GM12878 (cell line): Measurements from ENCODE around the gene PRCD. TPM values are rescaled to one million over a fixed set of nuclear protein-coding genes. Genes with fewer than 3 reads are reported as not detected.

Experiments
- ATAC-seq: fragments of 200-7000 bp; cut with Tn5 transposase; 3 replicates; pipeline ENCODE4 v1.9.1; 2020; ENCODE audit warnings: mild to moderate bottlenecking, moderate library complexity
- BruUV-seq: library from RNA; stranded (reverse); fragments of 400-500 nt; replicated peaks from 2 replicates; lab custom pipeline; 2021; lab: Mats Ljungman, UMichigan
- CTCF ChIA-PET: fragments of 300-600 bp; sonication (Branson Sonifier 250); formaldehyde crosslinking; extraction: SDS; loops from one replicate; lab custom pipeline; 2021; ENCODE audit warnings: inconsistent platforms; lab: Yijun Ruan, JAX
- POLR2A ChIA-PET: fragments of 350-600 bp; formaldehyde crosslinking; extraction: SDS; loops from one replicate; lab custom pipeline; 2021; ENCODE audit warnings: inconsistent platforms; lab: Charles Lee
- RAD21 ChIA-PET: fragments of 300-600 bp; sonication (Branson Sonifier 250); formaldehyde crosslinking; loops from one replicate; lab custom pipeline; 2023; ENCODE audit warnings: antibody characterized with exemption; ENCODE audit not compliant: unreplicated experiment; lab: Charles Lee
- SMC1A ChIA-PET: fragments of 300-600 bp; sonication (Branson Sonifier 250); formaldehyde crosslinking; loops from one replicate; lab custom pipeline; 2023; ENCODE audit not compliant: unreplicated experiment, uncharacterized antibody; lab: Charles Lee
- DNase-seq: peaks from one replicate; pipeline ENCODE4 v3.0.0-alpha.2; 2011; ENCODE audit warnings: low read depth, low spot score
- FAIRE-seq: peaks from 3 replicates; lab custom pipeline; 2011; peaks lifted over from hg19 to GRCh38; lab: Jason Lieb, UNC
- H2AFZ ChIP-seq: 2 replicates; pipeline ENCODE4 v1.6.0; 2011; ENCODE audit warnings: low read depth, low read length, control low read depth; ENCODE audit not compliant: control insufficient read depth
- H3K27ac ChIP-seq: 2 replicates; pipeline ENCODE4 v1.5.1; 2011; ENCODE audit warnings: control low read depth; ENCODE audit not compliant: control insufficient read depth, insufficient read depth
- H3K27me3 ChIP-seq, 2 experiments: replicated peaks in 1 of 2; 2 replicates each; pipeline versions ENCODE4 v1.6.0 to v1.6.1; 2011; ENCODE audit warnings: low read length in 1 of 2; ENCODE audit not compliant: control insufficient read depth in 2 of 2, insufficient read depth in 2 of 2
- H3K36me3 ChIP-seq, 2 experiments: 2 replicates each; pipeline ENCODE4 v1.5.1; 2011; ENCODE audit warnings: low read length in 1 of 2; ENCODE audit not compliant: control insufficient read depth in 2 of 2, insufficient read depth in 2 of 2
- H3K4me1 ChIP-seq: 2 replicates; pipeline ENCODE4 v1.6.1; 2011; ENCODE audit warnings: mild to moderate bottlenecking, low read length, moderate library complexity, mixed read lengths; ENCODE audit not compliant: control insufficient read depth, insufficient read depth
- H3K4me2 ChIP-seq: 2 replicates; pipeline ENCODE4 v1.6.0; 2011; ENCODE audit warnings: control low read depth; ENCODE audit not compliant: control insufficient read depth, insufficient read depth
- H3K4me3 ChIP-seq: fragments of 200-600 bp; sonication (generic); 2 replicates; pipeline ENCODE4 v1.5.1; 2016
- H3K79me2 ChIP-seq: 2 replicates; pipeline ENCODE4 v1.6.0; 2011; ENCODE audit warnings: low read length; ENCODE audit not compliant: control insufficient read depth, insufficient read depth
- H3K9ac ChIP-seq: 2 replicates; pipeline ENCODE4 v1.8.0; 2011; ENCODE audit warnings: low read length, control low read depth, mixed read lengths; ENCODE audit not compliant: control insufficient read depth, insufficient read depth
- H3K9me3 ChIP-seq: replicated peaks from 3 replicates; pipeline ENCODE4 v1.5.1; 2011; ENCODE audit warnings: mild to moderate bottlenecking, low read length; ENCODE audit not compliant: control insufficient read depth, insufficient read depth
- H4K20me1 ChIP-seq: 2 replicates; pipeline ENCODE4 v1.6.0; 2011; ENCODE audit not compliant: control insufficient read depth, insufficient read depth
- ASH2L ChIP-seq: fragments of 300-600, 200-600 bp; sonication (generic); IDR thresholded peaks from 2 replicates; pipeline ENCODE4 v1.6.1; 2017; ENCODE audit warnings: low read depth, mild to moderate bottlenecking, borderline replicate concordance
- CHD1 ChIP-seq: IDR thresholded peaks from 2 replicates; pipeline ENCODE4 v1.6.1; 2012; ENCODE audit warnings: low read depth, low read length, improper control_type of control experiment
- CREB1 ChIP-seq: IDR thresholded peaks from 2 replicates; pipeline ENCODE4 v1.6.1; 2012; ENCODE audit warnings: low read depth, mild to moderate bottlenecking, inconsistent platforms
- CTCF ChIP-seq, 3 experiments: IDR thresholded peaks in 2 of 3; conservative IDR thresholded peaks in 1 of 3; 2 replicates each; pipeline ENCODE4 v1.5.1; 2011; ENCODE audit warnings: low read depth in 3 of 3, low read length in 3 of 3, mild to moderate bottlenecking in 3 of 3, control low read depth in 2 of 3, moderate library complexity in 2 of 3, inconsistent platforms in 1 of 3, mixed read lengths in 1 of 3; ENCODE audit not compliant: control insufficient read depth in 2 of 3, insufficient read depth in 1 of 3; ENCODE audit errors: extremely low read depth in 1 of 3
- EGR1 ChIP-seq, 2 experiments: IDR thresholded peaks; 1 replicate in 1 of 2; 2 replicates in 1 of 2; pipeline ENCODE4 v1.6.1; 2011 to 2012; ENCODE audit warnings: low read depth in 2 of 2, low read length in 2 of 2, borderline replicate concordance in 1 of 2, mild to moderate bottlenecking in 1 of 2, moderate library complexity in 1 of 2
- HDAC2 ChIP-seq: fragments of 200-600 bp; sonication (generic); IDR thresholded peaks from 2 replicates; pipeline ENCODE4 v1.6.1; 2017
- JUNB ChIP-seq: IDR thresholded peaks from 2 replicates; pipeline ENCODE4 v1.6.1; 2016; ENCODE audit warnings: antibody characterized with exemption, mild to moderate bottlenecking
- NKRF ChIP-seq: fragments of 450-650 bp; conservative IDR thresholded peaks from 2 replicates; pipeline ENCODE4 v1.6.1; 2017; ENCODE audit warnings: mild to moderate bottlenecking, moderate library complexity
- SMAD5 ChIP-seq: IDR thresholded peaks from 2 replicates; pipeline ENCODE4 v1.6.1; 2016; ENCODE audit warnings: antibody characterized with exemption, low read depth
- SMC3 ChIP-seq: IDR thresholded peaks from 2 replicates; pipeline ENCODE4 v1.6.1; 2011; ENCODE audit warnings: low read length, improper control_type of control experiment, borderline replicate concordance
- SP1 ChIP-seq: IDR thresholded peaks from one replicate; pipeline ENCODE4 v1.6.1; 2011; ENCODE audit warnings: low read depth, low read length
- SPI1 ChIP-seq: IDR thresholded peaks from 2 replicates; pipeline ENCODE4 v1.6.1; 2011; ENCODE audit warnings: low read depth, mild to moderate bottlenecking, low read length, moderate library complexity, borderline replicate concordance; ENCODE audit not compliant: insufficient read depth
- STAT1 ChIP-seq: fragments of 450-650 bp; conservative IDR thresholded peaks from 2 replicates; pipeline ENCODE4 v1.6.1; 2014; ENCODE audit warnings: antibody characterized with exemption, mild to moderate bottlenecking
- STAT3 ChIP-seq: IDR thresholded peaks from 2 replicates; pipeline ENCODE4 v1.6.1; 2011; ENCODE audit warnings: low read depth, low read length, improper control_type of control experiment
- ZBTB33 ChIP-seq: fragments of 450-650 bp; IDR thresholded peaks from 2 replicates; pipeline ENCODE4 v1.6.1; 2017; ENCODE audit warnings: mild to moderate bottlenecking
- WGBS: methylation state at CpG from one replicate; pipeline ENCODE4 v1.1.6; 2016; ENCODE audit warnings: low lambda C conversion rate; ENCODE audit not compliant: insufficient replicate concordance, insufficient coverage; ENCODE audit errors: missing lambda C conversion rate; 5-methylcytosine and 5-hydroxymethylcytosine counted together
- in situ Hi-C: fragments of 300-500 bp; cut with MboI; formaldehyde crosslinking; loops from 9 replicates; pipeline ENCODE4 v1.14.3; 2018; ENCODE audit warnings: mixed read lengths
- intact Hi-C: fragments of 100-400 bp; cut with micrococcal nuclease; formaldehyde crosslinking; loops from one replicate; pipeline ENCODE4 v1.14.2; 2022; ENCODE audit not compliant: unreplicated experiment
- polyA plus RNA-seq, 11 experiments: library from polyadenylated mRNA; depleted of rRNA in 4 of 11; unstranded in 6 of 11; stranded (reverse) in 5 of 11; fragments of >200 nt; fragmentation: Nextera tagmentation in 4 of 11; fragmentation: Illumina TruSeq in 1 of 11; extraction: Ambion mirVana in 4 of 11; extraction: Trizol in 1 of 11; gene quantifications; 1 replicate in 1 of 11; 2 replicates in 10 of 11; pipeline versions ENCODE4 v1.2.1 to v1.2.3, GENCODE V29; 2011 to 2016; ENCODE audit warnings: inconsistent platforms in 2 of 11, missing spikeins in 2 of 11, low read depth in 1 of 11
- total RNA-seq, 4 experiments: library from RNA; depleted of rRNA in 3 of 4; stranded (reverse); fragments of >200 nt in 3 of 4; fragmentation: Illumina TruSeq in 1 of 4; extraction: Trizol in 1 of 4; gene quantifications; 2 replicates each; pipeline versions ENCODE4 v1.2.1 to v1.2.3, GENCODE V29; 2013 to 2021
- TF ChIP-seq, protein P1 (sequence below): fragments of 450-650 bp; IDR thresholded peaks from 2 replicates; pipeline ENCODE4 v1.6.1; 2016; ENCODE audit warnings: mild to moderate bottlenecking

The PRCD gene
- total and polyA plus RNA-seq, 10 of the 15 experiments (the other 5 are each of a cell fraction or from before 2014, with no cell fraction given): 0.18 to 0.95 (median 0.34) TPM; not detected in 4

DNA sequence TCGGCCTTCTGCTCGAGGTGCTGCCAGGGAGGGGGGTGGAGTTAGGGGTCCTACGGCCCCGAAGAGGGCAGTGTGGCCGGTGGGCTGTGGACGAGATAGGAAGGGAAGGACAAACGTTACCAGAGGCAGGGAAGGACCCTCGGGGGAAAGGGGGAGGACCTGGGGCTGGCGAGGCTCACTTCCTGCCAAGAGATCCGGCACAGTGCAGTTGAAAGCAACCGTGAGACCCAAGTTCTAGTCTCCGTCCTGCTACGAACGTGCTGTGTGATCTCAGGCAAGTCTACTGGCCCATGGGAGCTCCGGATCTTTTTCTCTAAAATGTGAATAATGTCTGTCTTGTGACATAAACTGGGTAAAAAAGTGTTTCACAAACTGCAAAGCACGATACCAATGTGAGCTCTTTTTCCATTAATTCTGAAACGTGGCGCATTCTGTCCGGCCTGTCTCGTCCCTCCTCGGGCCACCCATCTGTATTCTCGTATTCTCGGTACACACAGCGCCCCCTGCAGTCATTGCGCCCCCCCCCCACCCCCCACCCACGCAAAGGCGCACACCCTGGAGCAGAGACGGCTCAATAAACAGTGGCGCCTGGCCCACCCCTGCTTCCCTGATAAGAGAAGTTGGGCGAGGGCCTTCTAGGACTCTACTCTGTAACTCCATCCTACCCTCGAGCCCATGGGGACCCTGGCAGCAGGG, 11.2 kb upstream of the PRCD start:
- ChIA-PET CTCF (interaction anchor here (0.6 to 4.0 kb wide), 19 partner anchors 11 to 1354 kb away, joined by 3 to 41 read pairs (median 5); partner anchors contain the start of genes PRCD and ST6GALNAC2), RAD21 (interaction anchor here (0.7 to 2.5 kb wide), 14 partner anchors 16 to 707 kb away, joined by 3 to 20 read pairs (median 4); no protein-coding TSS in a partner anchor), SMC1A (interaction anchor here (0.6 to 2.8 kb wide), 14 partner anchors 14 to 539 kb away, joined by 3 to 16 read pairs (median 3); no protein-coding TSS in a partner anchor), POLR2A (interaction anchor here (0.6 to 2.1 kb wide), 5 partner anchors 22 to 1438 kb away, joined by 3 to 13 read pairs (median 5); no protein-coding TSS in a partner anchor)
- Histone ChIP-seq H4K20me1 (no peaks in the 10 kb centered on the region), H3K27me3 (no peaks in the 10 kb centered on the region), H3K9ac (peak overlapping the region; percentile 53), H3K4me3 (peak overlapping the region; percentile 50; the same call in 1 of the 2 replicates), H2AFZ (peak overlapping the region; percentile 82), H3K9me3 (no peaks in the 10 kb centered on the region), H3K36me3 (no peaks in the 10 kb centered on the region), H3K27ac (peak overlapping the region; percentile 73), H3K79me2 (no peaks in the 10 kb centered on the region), H3K4me2 (peak overlapping the region; percentile 76), H3K4me1 (peaks cover 12% of the 10 kb centered on the region)
- DNase-seq (no peak), ATAC-seq (peak; percentile 38), FAIRE-seq (peak; percentile 18)
- TSS peak; percentile 66 for BruUV-seq
- in situ Hi-C loops (no loop called here), intact Hi-C loops (no loop called here)
- WGBS: 25% methylated on average over 27 of the region's 31 CpGs
- TF ChIP-seq SMAD5 (no peak), CHD1 (no peak), NKRF (no peak), STAT1 (no peak), JUNB (no peak), SMC3 (no peak), STAT3 (no peak), SPI1 (peak; percentile 20; the same call in 1 of the 2 replicates), CTCF (IDR thresholded peaks at IDR 0.05 in 2 of 3, conservative IDR thresholded peaks at IDR 0.05 in 1 of 3; ENCODE audit: control insufficient read depth in 2 of 3, extremely low read depth in 1 of 3, insufficient read depth in 1 of 3, low read depth in 3 of 3, low read length in 3 of 3) (peak in 2 of 3 experiments; percentile 3 to 28; a peak in 1 of 6 replicates), HDAC2 (no peak), SP1 (no peak), EGR1 (IDR thresholded peaks at IDR 0.05; ENCODE audit: borderline replicate concordance in 1 of 2, low read depth in 2 of 2, low read length in 2 of 2) (peak in 1 of 2 experiments; percentile 43; a peak in 1 of 3 replicates), ZBTB33 (no peak), CREB1 (no peak), ASH2L (no peak)
- TF ChIP-seq, protein P1, sequence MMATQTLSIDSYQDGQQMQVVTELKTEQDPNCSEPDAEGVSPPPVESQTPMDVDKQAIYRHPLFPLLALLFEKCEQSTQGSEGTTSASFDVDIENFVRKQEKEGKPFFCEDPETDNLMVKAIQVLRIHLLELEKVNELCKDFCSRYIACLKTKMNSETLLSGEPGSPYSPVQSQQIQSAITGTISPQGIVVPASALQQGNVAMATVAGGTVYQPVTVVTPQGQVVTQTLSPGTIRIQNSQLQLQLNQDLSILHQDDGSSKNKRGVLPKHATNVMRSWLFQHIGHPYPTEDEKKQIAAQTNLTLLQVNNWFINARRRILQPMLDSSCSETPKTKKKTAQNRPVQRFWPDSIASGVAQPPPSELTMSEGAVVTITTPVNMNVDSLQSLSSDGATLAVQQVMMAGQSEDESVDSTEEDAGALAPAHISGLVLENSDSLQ: no peak
